Left lung (tissue), 10 donors: ENCODE data around the gene ADCY2. TPM values are rescaled to one million over a fixed set of nuclear protein-coding genes. Genes with fewer than 3 reads are reported as not detected.

ENCODE experiments used
- ATAC-seq: fragments of 200-7000 bp; cut with Tn5 transposase; one replicate; pipeline ENCODE4 v1.9.1; 2020; ENCODE audit warnings: moderate library complexity
- DNase-seq, 4 donors: peaks; one replicate each; pipeline ENCODE4 v3.0.0-alpha.2; 2013 to 2020
- H3K27ac ChIP-seq, 2 donors: fragments of 200-600 bp; sonication (generic) in 1 of 2; one replicate each; pipeline versions ENCODE4 v1.5.0 to v1.8.0; 2020 to 2021
- H3K27me3 ChIP-seq, 2 donors: fragments of 200-600 bp; sonication (generic) in 1 of 2; one replicate each; pipeline versions ENCODE4 v1.5.0 to v1.8.0; 2020 to 2021
- H3K36me3 ChIP-seq, 2 donors: fragments of 200-600 bp; sonication (generic) in 1 of 2; one replicate each; pipeline versions ENCODE4 v1.5.0 to v1.8.0; 2020 to 2021
- H3K4me1 ChIP-seq, 2 donors: fragments of 200-600 bp; one replicate each; pipeline ENCODE4 v1.8.0; 2021
- H3K4me3 ChIP-seq, 2 donors: fragments of 200-600 bp; sonication (generic) in 1 of 2; one replicate each; pipeline versions ENCODE4 v1.5.0 to v1.8.0; 2020 to 2021; ENCODE audit warnings: mild to moderate bottlenecking in 1 of 2
- H3K9me3 ChIP-seq, 2 donors: fragments of 200-600 bp; sonication (generic) in 1 of 2; one replicate each; pipeline versions ENCODE4 v1.5.0 to v1.8.0; 2020 to 2021
- intact Hi-C, 2 donors: fragments of 100-400 bp; cut with DNase I; formaldehyde crosslinking; loops; one replicate each; pipeline versions ENCODE4 v1.11.2 to v1.14.2; 2022
- polyA plus RNA-seq, 6 donors: library from polyadenylated mRNA; unstranded; fragments of 120-200 nt; gene quantifications; one replicate each; pipeline ENCODE4 v1.2.1, GENCODE V29; 2013; ENCODE audit not compliant: insufficient read length in 6 of 6
- total RNA-seq, 2 donors: library from RNA; stranded (reverse); fragmentation: NEBNext Ultra II Directional; extraction: Animal tissue kit (Norgen Biotek cat#: 25700); gene quantifications; one replicate each; pipeline ENCODE4 v1.2.1, GENCODE V29; 2021
- TF ChIP-seq, protein P1 (sequence below), 2 donors: fragments of 200-600 bp; sonication (generic) in 1 of 2; IDR thresholded peaks; one replicate each; pipeline versions ENCODE4 v1.5.0 to v1.8.0; 2021; ENCODE audit warnings: antibody characterized with exemption in 2 of 2
- donor health status: DM: no; HTN: yes; CAD: no.
- donor health status: DM: no; HTN: no; CAD: no.

The ADCY2 gene
- total and polyA plus RNA-seq, 8 donors = 0.34 to 14.0 (median 9.6) TPM

DNA sequence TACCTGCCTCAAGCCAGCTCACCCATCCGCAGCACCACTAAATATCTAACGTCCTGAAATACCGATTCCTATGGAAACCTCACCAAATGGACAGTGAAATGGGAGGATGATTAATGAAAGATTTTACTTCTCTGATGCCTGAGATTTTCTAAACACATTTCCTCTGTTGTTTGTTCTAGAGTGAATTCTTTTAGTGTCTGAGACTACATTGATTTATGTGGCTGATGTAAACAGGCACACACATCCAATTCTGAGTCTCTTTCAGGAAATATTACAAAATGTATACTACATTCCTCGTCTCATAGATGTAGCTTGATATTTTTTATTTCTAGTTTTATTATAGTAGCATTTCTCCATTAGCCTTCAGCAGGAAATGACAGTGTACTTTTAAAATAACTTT is 20.5 kb upstream of the ADCY2 start:
- Histone ChIP-seq H3K36me3 (no peaks in the 10 kb centered on the region), H3K4me1 (no peaks in the 10 kb centered on the region), H3K4me3 (no peak overlapping the region), H3K27me3 (no peaks in the 10 kb centered on the region), H3K9me3 (no peaks in the 10 kb centered on the region), H3K27ac (no peak overlapping the region)
- DNase-seq = no peak
- ATAC-seq = no peak
- TF ChIP-seq, protein P1, sequence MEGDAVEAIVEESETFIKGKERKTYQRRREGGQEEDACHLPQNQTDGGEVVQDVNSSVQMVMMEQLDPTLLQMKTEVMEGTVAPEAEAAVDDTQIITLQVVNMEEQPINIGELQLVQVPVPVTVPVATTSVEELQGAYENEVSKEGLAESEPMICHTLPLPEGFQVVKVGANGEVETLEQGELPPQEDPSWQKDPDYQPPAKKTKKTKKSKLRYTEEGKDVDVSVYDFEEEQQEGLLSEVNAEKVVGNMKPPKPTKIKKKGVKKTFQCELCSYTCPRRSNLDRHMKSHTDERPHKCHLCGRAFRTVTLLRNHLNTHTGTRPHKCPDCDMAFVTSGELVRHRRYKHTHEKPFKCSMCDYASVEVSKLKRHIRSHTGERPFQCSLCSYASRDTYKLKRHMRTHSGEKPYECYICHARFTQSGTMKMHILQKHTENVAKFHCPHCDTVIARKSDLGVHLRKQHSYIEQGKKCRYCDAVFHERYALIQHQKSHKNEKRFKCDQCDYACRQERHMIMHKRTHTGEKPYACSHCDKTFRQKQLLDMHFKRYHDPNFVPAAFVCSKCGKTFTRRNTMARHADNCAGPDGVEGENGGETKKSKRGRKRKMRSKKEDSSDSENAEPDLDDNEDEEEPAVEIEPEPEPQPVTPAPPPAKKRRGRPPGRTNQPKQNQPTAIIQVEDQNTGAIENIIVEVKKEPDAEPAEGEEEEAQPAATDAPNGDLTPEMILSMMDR (IDR thresholded peaks at IDR 0.05) = no peak
- intact Hi-C loops = no loop called here

GRCh38 chr5:7376871-7377270 is 19.1 kb upstream of the ADCY2 start:
- no peaks in the 10 kb centered on the region for H3K36me3 ChIP-seq
- H3K4me1 ChIP-seq = no peaks in the 10 kb centered on the region
- intact Hi-C loops = no loop called here
- no peak overlapping the region for H3K27ac ChIP-seq
- no peaks in the 10 kb centered on the region for H3K9me3 ChIP-seq
- ATAC-seq = peak; percentile 42
- H3K27me3 ChIP-seq = no peaks in the 10 kb centered on the region
- DNase-seq = no peak
- H3K4me3 ChIP-seq = no peak overlapping the region
- TF ChIP-seq, protein P1 (IDR thresholded peaks at IDR 0.05) = no peak

GRCh38 chr5:7377761-7378160 is 18.2 kb upstream of the ADCY2 start:
- no peaks in the 10 kb centered on the region for H3K36me3 ChIP-seq
- H3K27me3 ChIP-seq = no peaks in the 10 kb centered on the region
- intact Hi-C loops = no loop called here
- H3K4me3 ChIP-seq = no peak overlapping the region
- H3K9me3 ChIP-seq = no peaks in the 10 kb centered on the region
- ATAC-seq = no peak
- H3K4me1 ChIP-seq = no peaks in the 10 kb centered on the region
- no peak overlapping the region for H3K27ac ChIP-seq
- DNase-seq = no peak
- TF ChIP-seq, protein P1 (IDR thresholded peaks at IDR 0.05) = no peak

- Histone ChIP-seq H3K27me3 (peaks cover 0 to 4% of the 10 kb centered on the region in 2 donors), H3K27ac (no peak overlapping the region), H3K9me3 (no peaks in the 10 kb centered on the region), H3K36me3 (no peaks in the 10 kb centered on the region), H3K4me1 (no peaks in the 10 kb centered on the region), H3K4me3 (no peak overlapping the region)
- TF ChIP-seq, protein P1 (IDR thresholded peaks at IDR 0.05) = no peak
- intact Hi-C loops = no loop called here
- no peak for ATAC-seq
- no peak for DNase-seq
Measured at GRCh38 chr5:7382588-7382987, 13.3 kb upstream of the ADCY2 start.

- Histone ChIP-seq H3K36me3 (no peaks in the 10 kb centered on the region), H3K27me3 (peaks cover 0 to 4% of the 10 kb centered on the region in 2 donors), H3K9me3 (no peaks in the 10 kb centered on the region), H3K4me3 (no peak overlapping the region), H3K27ac (no peak overlapping the region), H3K4me1 (no peaks in the 10 kb centered on the region)
- TF ChIP-seq, protein P1 (IDR thresholded peaks at IDR 0.05) = no peak
- intact Hi-C loops = no loop called here
- ATAC-seq (no peak), DNase-seq (no peak)
Measured at GRCh38 chr5:7385681-7386080, 10.3 kb upstream of the ADCY2 start.
